Measurements from ENCODE around the gene SLC49A4.

DNA sequence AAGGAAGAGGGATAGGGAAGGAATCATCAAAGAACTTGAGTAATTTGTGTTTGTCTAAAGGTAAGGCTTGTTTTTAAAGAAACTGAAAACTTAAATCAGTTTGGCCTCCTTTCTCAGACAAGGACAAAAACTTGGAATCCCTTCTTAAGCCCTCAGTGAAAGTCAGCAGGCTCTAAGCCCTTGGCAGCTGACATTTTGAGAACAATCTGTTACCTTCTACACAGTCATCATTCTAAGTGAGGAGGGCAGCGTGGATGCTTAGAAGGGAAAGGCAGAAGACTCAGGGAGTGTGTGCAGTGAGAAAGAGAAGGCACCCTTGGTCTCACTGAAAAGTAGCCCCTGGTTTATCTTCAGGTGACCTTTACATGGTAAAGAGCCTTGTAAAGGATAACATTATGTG lies 12.1 kb upstream of the SLC49A4 start:
- TF ChIP-seq, protein P1, sequence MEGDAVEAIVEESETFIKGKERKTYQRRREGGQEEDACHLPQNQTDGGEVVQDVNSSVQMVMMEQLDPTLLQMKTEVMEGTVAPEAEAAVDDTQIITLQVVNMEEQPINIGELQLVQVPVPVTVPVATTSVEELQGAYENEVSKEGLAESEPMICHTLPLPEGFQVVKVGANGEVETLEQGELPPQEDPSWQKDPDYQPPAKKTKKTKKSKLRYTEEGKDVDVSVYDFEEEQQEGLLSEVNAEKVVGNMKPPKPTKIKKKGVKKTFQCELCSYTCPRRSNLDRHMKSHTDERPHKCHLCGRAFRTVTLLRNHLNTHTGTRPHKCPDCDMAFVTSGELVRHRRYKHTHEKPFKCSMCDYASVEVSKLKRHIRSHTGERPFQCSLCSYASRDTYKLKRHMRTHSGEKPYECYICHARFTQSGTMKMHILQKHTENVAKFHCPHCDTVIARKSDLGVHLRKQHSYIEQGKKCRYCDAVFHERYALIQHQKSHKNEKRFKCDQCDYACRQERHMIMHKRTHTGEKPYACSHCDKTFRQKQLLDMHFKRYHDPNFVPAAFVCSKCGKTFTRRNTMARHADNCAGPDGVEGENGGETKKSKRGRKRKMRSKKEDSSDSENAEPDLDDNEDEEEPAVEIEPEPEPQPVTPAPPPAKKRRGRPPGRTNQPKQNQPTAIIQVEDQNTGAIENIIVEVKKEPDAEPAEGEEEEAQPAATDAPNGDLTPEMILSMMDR (IDR thresholded peaks at IDR 0.05) = no peak
- TF ChIP-seq POLR2A (IDR thresholded peaks at IDR 0.05) = no peak

All from esophagus squamous epithelium (tissue), 4 donors.